GM18526 (cell line): ENCODE measurements around the gene LOX.

Experiments used
- POLR2A ChIP-seq: IDR thresholded peaks from 3 replicates; pipeline ENCODE4 v1.6.1; 2011; ENCODE audit not compliant: insufficient read length; ENCODE audit errors: extremely low read depth

The LOX gene

DNA sequence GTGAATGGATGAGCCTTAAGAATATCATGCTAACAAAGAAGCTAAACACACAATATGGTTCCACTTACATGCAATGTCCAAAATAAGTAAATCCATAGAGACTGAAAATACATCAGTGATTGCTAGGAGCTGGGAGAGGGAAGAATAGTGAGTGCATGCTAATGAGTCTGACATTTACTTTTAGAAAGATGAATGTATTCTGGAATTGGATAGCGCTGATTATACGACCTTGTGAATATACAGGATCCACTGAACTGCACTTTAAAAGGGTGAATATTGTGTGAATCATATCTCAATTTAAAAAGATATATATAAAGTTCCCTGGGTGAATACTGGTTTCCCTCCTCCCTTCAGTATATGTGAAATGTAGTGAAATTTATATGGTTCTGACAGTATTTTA, 46.2 kb downstream of the LOX start:
- TF ChIP-seq POLR2A: no peak

DNA sequence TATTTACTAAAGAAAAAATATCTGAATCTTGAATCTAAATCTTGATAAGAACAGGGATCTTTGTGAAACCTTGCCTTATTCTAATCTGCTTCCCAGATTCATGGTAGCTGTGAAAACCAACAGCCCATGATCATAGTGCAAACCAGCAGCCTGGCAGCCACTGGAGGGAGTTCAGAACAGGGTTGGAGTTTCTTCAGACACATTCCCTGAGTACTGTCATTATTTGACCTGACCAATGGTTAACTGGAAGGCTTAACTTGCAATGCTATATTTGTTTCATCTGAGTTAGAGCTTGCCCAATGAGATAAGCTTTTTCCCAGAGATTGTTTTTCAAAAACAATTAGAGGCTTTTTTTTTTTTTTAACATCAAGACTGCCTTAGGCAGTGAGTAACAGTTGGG, 47.8 kb downstream of the LOX start:
- no peak for TF ChIP-seq POLR2A

- TF ChIP-seq POLR2A: no peak
These were observed 48.2 kb downstream of the LOX start for GRCh38 chr5:122029818-122030217.

DNA sequence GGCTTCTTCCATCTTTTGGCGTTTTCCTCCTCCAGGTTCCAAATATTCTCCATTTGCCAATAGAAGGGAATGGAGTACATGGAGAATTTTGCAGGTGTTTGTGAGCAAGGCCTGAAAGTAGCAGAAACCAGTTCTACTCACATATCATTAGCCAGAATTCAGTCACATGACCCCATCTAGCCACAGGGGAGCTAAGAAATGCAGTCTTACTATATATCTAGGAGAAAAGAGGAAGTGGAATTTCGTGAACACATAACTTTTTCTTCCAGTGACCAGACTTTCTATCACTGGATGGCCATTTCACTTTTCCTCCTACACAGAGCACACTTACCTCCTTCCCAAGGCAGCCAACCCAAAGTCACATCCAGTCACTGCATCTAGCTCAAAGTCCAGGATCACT, 55.1 kb downstream of the LOX start:
- TF ChIP-seq POLR2A: no peak

GRCh38 chr5:122019919-122020590, 58.0 kb downstream of the LOX start:
- TF ChIP-seq POLR2A: no peak

DNA sequence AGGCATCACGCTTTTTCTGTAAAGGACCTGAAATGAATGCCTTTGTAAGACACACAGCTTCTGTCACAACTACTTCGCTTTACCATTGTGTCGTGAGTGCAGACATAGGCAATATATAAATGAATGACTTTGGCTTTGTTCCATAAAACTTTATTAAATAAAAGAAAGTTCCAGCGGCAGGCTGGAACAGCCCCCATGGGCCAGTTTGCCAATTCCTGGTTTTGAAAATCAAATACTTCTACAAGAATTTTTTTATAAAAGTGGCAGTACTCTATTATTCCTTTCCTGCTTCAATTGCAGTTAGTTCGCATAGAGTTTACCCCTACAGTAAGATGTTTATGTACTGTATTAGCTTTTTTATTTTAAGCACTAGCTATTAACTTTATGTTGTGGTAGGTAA, 62.6 kb downstream of the LOX start:
- no peak for TF ChIP-seq POLR2A

DNA sequence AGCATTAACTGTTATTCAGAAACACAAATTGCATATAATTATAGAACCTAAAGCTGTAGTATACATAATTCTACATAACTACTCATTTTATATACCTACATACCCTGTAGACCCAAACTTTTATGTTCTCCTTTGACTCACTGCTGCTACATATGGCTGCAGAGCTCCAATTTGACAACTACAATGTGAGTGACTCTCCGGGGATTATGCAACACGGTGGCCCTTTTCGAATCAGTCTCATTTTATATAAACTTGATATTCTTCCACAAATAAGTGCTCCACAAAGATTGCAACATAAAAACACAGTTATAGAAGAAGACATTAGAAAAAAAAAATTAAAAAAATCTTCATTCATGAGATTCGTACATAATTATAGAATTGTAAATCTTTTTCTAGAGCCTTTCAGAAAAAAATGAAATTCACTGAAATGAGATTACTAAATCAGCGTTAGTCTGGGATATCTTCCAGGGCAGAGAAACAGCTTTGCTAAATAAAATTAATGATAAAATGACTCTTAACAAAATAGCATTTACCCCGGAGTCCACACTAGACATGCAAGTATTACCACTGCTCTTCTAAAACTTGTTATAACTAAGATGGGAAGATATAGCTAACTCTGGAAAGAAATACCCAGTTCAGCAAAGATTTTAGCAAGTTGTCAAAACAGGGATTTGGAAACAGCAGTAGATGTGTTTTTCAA, 63.7 kb downstream of the LOX start:
- no peak for TF ChIP-seq POLR2A
